COLO668 (cell line): ENCODE results near the gene WNT6.
A peak's percentile ranks its signal among the peaks of the same experiment; 100 is the strongest.

Experiments
- DNase-seq: peaks from one replicate; lab custom pipeline; 2025; ENCODE audit not compliant: unreplicated experiment; lab: John Stamatoyannopoulos, UW

WNT6 gene

GRCh38 chr2:218857371-218858137 is 2.1 kb upstream of the WNT6 start:
- no peak for DNase-seq

GRCh38 chr2:218858138-218858445 is 1.5 kb upstream of the WNT6 start:
- no peak for DNase-seq

DNA sequence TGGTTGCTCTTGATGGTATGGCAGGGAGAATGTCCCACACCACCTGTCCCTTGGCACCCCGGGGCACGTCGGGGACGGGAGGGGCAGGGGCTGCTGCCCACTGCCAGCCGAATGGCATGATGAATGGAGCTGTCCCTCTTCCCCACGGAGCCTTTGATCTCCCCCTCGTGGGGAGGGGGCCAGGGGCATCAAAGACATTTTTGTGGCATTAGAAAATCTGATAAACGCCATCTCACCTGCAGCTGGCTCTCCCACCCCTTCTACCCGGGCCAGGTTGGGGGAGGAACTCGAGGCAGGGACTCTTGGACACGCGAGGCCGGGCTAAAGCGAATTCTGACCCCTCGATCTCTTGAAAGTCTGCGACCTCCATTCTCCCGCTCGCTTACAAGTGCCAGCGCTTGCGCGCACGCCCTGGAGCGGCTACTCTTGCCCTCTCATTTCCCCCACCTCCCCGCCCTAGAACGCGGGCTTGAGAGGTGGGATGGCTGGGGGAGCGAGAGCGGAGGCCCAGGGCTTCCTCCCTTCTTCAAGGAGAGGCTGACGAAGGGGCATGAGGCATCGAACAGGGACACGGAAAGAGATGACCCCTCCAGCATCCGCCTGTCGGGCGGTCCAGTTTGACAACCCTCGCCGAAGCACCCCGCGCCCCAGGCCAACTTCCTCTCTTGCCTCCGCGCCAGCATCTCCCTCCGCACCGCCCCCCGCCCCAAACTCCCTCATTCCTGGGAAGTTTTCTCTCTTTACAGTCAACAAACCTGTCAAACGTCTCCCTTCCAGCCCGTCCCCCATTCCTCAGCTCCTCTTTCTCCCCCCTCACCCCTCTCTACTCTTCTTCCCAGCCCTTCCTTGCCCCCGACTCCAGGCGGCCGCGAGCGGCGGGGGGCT is 692 bp upstream of the WNT6 start:
- DNase-seq = no peak

DNA sequence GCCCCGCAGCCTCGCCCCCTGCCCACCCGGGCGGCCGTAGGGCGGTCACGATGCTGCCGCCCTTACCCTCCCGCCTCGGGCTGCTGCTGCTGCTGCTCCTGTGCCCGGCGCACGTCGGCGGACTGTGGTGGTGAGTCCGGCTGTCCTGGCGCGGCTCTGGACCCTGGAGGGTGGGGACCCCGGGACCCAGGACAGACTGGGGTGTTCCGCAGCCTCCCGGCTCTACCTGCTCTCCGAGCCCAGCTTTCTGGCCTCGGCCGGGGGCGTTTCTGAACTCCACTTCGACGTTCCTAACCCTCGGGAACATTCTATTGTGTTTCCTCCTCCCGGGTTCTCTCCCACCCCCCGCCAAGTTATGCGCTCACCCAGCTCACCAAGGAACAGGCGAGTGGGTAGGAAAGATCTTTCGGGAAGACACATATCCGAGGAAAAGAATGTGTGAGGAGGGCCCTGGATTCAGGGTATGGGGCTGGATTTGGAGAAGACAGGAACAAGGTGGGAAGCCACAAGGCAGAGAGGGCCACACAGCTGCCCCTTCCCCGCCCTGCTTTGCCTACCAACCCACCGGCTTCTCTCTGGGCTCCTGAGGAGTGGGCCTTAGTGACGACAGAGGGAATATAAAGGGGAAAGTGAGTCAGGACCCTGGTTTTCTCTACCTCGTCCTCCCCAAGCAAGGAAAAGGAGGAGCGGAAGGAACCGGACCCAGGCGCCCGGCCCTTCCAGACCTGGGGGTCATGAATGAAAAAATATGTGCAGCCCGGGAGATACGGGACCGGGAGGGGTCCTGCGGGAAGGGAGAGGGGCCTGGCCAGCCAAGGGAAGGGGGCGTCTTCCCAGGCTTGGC is 605 bp downstream of the WNT6 start:
- DNase-seq = no peak

- peak; percentile 26 for DNase-seq
Observed at GRCh38 chr2:218860950-218861381, 1.4 kb downstream of the WNT6 start.

DNA sequence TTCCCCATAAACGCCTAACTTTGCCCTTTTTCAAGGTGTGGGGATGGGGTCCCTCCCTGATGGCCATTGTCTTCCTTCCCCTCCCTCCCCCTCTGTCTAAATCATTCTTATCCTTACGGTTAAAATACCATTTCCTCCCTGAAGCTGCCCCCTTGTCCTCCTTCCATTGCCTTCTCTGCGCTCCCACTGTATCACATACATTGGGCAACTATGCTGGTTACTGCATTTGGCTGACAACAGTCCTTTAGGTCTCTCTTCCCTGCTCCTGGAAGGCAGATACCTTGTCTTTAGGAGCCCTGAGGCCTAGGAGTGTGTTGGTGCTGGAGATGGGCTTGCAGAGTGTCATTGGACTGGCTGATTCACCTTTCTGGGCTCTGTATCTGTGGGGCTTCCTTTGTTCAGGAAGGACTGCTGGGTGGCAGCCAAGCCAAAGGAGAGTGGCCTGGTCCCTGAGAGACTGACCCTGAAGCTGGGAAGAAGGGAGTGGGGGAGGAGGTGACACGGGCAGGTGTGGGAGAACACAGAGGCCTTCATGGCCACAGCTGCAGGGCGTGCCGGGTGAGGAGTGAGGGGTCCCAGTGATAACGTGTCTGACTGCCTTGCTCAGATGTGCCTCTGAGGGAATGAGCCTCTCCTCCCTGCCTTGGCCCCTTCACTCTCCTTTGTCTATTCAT is 2.2 kb downstream of the WNT6 start:
- DNase-seq = no peak

GRCh38 chr2:218863021-218863520 is 3.5 kb downstream of the WNT6 start:
- DNase-seq = no peak

GRCh38 chr2:218865396-218865795 is 5.8 kb downstream of the WNT6 start:
- no peak for DNase-seq

DNA sequence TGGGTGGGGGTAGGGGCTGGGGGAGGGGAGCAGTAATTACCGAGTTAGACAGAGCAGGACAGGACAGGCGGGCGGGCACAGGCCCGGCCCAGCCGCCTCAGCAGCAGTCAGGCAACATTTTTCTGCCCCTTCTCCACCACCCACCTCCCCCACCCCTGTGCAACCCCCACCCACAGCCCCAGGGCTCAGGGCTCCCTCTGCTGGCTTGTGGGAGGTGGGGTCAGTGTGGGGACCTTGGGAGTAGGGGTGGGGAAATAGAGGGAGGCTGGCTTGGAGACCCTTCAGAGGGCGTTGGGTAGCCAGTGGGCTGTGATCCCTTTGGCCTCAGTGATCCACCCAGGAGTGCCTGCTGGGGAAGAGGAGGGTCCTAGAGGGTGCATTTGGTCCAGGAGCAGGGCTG is 6.4 kb downstream of the WNT6 start:
- DNase-seq = no peak

GRCh38 chr2:218867900-218868299 is 8.3 kb downstream of the WNT6 start:
- no peak for DNase-seq

DNA sequence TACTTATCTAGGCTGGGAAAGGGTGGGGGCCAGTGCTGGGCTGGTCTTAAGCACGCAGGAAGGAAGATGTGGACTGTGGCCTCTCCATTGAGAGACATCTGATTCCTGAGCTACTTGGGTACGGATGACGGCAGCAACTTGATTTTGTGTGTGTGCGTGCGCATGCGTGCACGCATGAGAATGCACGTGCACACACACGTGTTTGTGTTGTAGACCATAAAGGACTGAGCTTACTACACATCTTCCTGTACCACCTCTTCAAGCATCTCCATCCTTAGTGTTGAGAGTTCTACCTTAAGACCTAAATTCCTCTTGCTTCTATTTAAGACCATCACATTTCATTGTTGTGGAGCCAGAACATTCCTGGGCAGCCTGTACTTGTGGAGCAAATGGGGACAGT is 9.5 kb downstream of the WNT6 start:
- no peak for DNase-seq

GRCh38 chr2:218870984-218871344 is 11.4 kb downstream of the WNT6 start:
- DNase-seq = no peak

GRCh38 chr2:218871345-218872302 is 12.0 kb downstream of the WNT6 start:
- DNase-seq = peak; percentile 31

DNA sequence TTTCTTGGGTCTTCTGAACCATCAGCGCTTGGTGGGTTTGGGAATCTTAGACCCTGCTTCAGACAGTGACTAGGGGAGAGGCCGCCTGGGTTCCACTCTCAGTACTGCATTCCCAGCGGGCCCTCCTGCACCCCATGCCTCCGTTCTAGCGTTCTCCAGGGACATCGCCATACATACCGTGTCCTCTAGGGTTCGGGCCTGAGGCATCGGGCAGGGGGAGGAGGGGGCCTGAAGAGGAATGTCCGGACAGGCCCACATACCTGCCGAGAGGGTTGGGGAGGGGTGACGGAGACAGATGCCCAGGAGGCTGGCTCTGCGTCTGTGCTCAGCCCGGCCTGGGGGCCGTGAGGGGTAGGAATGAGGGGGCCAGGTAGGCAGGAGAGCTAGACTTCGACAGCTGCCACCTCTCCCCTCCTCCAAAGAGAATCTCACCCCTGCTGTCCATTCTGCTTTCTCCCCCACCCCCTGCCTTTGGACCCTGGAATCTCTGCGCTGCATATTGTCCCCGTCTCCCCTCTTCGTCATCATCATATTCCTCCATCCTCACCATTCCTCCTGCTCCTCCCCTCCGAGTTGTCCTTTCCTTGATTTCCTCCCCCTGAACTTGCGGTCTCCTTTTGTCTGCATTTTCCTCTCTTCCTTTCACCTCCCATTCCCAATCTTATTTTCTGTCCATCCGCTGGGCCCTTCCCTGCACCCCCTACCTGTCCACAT is 13.2 kb downstream of the WNT6 start:
- no peak for DNase-seq

GRCh38 chr2:218873359-218874194 is 14.0 kb downstream of the WNT6 start:
- no peak for DNase-seq

DNA sequence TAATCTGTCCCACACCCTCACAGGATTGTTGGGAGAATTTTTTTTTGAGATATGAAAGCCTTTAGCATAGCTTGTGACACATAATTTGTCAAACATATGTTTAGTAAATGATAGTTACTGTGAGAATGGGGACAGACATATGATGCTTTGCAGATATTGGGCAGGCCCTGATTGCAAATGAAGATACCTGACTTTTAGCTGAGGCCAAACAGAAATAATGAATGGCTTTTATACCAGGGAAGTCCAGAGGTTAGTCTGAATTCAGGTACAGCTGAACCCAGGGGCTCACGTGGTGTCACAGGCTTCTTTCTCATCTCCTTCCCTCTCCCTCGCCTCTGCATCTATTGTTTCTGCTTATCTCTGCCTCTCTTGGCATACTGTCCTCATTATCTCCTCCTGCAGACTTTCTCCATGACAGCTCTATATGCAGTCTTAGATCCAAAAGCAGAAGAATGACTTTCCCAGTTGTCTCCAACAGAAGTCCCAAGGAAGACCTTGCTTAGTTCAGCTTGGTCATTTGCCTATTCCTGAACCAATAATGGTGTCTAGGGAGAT is 16.2 kb downstream of the WNT6 start:
- DNase-seq = no peak

- DNase-seq = peak; percentile 71
Observed at GRCh38 chr2:218876562-218877219, 17.1 kb downstream of the WNT6 start.
